Measurements from ENCODE around the gene ARHGAP45.

Gene ARHGAP45

DNA sequence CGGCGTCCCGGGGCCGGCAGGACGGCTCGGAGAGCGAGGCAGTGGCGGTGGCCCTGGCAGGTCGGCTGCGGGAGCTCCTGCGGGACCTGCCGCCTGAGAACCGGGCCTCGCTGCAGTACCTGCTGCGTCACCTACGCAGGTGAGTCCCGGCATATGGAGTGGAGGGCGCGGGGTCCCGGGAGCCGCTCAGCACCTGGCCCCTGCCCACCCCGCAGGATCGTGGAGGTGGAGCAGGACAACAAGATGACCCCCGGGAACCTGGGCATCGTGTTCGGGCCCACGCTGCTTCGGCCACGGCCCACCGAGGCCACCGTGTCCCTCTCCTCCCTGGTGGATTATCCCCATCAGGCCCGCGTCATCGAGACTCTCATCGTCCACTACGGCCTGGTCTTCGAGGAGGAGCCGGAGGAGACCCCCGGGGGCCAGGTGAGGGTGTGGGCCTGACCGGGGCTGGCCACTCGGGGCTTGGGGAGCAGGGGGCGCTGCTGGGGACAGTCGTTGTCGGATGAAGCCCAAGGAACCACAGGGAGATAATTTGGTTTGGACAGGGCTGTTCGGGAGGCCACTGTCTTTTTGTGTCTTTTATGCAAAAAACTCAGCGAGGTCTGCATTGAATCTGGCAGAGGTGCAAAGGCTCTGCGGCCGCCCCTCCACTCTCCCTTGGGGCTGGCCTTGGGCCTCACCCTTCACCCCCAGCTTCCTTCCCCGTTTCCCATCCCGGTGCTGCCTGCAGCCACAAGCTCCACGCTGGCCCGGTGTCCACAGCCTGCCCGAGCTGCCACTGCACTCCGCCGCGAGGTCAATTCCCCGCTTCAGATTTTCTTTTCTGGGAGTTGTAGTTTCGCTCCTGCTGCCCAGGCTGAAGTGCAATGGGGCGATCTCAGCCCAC, 16.2 kb downstream of the ARHGAP45 start:
- no peak overlapping the region for H3K4me3 ChIP-seq (ENCODE audit: low read depth, low read length)
- DNase-seq (ENCODE audit: low read depth): no peak

DNA sequence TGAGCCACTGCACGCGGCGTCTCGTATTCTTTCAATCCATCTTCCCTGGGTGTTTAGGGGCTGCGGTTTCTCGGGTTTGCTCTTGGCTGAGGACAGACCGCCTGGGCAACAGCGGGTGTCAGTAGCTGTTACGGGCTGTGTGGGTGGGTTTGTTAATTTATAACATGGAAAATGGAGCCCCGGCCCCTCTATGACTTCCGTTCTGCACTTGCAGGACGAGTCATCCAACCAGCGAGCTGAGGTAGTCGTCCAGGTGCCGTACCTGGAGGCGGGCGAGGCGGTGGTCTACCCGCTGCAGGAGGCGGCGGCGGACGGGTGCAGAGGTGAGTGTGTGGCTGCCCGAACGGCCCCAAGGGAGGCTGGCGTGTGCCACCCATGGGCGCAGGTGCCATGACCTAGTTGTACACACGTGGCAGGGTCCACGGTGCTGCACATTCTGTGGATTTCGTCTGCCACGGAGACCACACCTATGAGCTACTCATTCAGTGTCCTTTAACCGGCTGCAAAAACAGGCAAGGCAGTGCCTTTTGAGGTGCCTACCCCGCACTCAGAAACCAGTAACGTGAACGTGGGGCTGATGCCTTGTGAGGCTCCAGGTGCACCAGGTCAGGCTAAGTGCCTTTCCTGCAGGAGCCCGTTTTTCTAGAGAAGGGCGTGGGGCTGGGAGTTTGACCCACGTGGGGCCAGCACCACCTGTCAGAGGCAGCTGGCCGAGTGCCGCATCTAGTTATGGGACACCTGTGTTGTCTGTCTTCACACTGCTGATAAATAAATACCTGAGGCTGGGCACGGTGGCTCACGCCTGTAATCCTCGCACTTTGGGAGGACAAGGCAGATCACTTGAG, 17.3 kb downstream of the ARHGAP45 start:
- no peak overlapping the region for H3K4me3 ChIP-seq (ENCODE audit: low read depth, low read length)
- DNase-seq (ENCODE audit: low read depth): no peak

DNA sequence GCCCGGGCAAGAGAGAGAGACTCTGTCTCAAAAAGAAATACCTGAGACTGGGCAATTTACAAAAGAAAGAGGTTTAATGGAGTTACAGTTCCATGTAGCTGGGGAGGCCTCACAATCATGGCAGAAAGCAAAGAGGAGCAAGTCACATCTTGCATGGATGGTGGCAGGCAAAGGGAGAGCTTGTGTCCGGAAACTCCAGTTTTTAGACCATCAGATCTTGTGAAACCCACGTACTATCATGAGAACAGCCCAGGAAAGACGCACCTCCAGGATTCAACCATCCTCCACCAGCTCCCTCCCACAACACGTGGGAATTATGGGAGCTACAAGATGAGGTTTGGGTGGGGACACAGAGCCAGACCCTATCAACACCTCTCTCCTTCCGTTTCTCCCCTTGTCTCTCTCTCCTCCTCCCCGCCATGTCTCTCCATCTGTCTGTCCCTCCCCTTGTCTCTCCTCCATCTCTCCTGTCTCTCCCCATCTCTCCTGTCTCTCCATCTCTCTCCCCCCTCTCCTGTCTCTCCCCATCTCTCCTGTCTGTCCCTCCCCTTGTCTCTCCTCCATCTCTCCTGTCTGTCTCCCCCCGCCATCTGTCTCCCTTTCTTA, 18.2 kb downstream of the ARHGAP45 start:
- DNase-seq (ENCODE audit: low read depth): no peak
- H3K4me3 ChIP-seq (ENCODE audit: low read depth, low read length): no peak overlapping the region

DNA sequence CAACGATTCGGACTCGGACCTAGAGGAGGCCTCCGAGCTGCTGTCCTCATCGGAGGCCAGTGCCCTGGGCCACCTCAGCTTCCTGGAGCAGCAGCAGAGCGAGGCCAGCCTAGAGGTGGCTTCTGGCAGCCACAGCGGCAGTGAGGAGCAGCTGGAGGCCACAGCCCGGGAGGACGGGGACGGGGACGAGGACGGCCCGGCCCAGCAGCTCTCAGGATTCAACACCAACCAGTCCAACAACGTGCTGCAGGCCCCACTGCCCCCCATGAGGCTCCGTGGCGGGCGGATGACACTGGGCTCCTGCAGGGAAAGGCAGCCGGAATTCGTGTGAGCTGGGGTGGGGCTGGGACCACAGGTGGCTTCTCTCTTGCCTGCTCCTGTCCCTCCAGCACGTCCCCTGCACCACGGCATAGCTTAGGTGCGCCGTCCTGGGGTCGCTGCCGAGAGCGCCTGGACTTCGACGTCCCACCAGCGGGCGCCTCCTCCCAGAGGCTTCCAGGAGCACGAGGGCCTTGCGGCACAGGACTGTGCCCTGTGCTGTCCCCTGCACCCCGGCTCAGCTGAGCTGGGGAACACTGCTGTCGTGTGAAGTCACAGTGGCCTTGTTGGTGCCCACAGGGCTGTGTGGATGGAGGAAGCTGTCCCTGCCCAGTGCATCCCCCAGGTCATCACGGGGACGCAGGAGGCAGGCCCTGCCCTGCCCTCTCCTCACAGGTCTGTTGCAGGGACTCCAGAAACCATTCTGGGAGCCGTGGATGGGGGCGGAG, 18.9 kb downstream of the ARHGAP45 start:
- DNase-seq (ENCODE audit: low read depth): no peak
- no peak overlapping the region for H3K4me3 ChIP-seq (ENCODE audit: low read depth, low read length)

DNA sequence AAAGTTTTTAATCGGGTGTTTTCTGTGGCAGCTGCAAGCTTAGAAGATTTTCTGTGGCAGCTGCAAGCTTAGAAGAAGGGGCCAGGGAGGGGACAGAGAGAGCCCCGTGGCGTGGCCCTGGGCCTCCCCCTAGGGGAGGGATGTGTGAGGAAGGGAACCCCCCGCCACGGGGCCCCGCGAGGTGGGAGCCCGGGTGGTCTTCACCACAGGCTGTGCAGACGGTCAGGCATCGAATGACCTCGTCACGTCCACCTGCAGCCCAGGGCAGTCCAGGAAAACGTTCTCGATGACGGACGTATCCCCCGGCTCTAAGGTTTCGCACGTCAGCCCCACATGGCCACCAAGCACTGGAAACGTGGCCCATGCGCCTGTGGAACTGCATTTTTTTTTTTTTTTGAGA, 19.6 kb downstream of the ARHGAP45 start:
- H3K4me3 ChIP-seq (ENCODE audit: low read depth, low read length): no peak overlapping the region
- DNase-seq (ENCODE audit: low read depth): no peak

DNA sequence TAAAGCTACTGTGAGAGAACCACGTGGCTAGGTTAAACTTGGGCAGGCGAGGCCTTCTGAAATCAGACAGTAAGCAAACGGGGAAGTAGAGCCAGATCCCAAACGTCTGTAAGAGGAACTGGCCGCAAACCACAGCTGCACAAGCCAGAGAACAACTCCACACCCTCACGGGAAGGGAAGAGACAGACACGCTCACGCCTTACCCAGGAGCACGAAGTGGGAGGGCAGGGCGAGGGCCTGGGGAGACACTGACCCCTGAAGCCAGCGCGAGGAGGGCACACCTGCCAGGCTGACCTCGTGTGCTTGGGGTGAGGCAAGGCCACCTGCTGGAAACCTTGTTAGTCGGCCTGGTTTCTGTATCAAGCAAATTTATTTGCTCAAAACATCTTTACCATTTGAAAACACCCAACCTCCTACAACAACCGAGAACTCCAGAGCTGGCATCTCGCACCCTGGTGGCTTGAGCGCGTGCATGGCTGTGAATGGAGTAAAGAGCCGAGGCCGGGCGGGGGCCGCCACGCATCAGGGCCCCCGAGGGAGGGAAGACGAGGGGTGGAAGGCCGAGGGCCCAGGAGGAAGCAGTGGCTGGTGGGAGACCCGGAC, 20.9 kb downstream of the ARHGAP45 start:
- DNase-seq (ENCODE audit: low read depth): no peak
- H3K4me3 ChIP-seq (ENCODE audit: low read depth, low read length): no peak overlapping the region

DNA sequence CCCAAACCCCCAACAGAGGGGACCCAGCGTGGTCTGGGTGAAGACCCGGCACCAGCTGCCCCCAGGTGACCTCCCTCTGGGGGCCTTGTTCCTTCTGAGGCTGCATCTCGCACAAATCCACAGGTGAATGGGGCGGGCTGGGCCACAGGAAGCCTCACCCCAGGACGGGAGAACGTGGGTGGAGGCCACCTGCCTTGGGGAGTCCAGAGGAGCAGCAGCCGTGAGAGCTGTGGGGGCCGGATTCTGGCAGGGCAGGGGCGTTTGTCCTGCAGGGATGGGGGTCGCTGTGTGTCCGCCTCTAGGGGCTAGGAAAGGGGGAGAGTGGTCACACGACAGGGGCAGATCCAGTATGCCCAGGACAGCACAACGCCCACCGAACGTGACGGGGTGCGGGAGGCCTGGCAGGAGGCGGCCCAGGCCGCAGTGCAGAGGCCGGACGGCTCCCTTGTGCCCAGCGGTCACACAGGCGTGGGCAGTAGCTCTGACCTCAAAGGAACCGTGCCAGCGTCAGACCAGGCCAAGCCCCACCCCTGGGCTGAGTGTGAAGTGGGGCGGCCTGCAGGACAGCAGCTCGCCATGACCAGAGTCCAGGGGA, 21.5 kb downstream of the ARHGAP45 start:
- no peak overlapping the region for H3K4me3 ChIP-seq (ENCODE audit: low read depth, low read length)
- DNase-seq (ENCODE audit: low read depth): no peak

DNA sequence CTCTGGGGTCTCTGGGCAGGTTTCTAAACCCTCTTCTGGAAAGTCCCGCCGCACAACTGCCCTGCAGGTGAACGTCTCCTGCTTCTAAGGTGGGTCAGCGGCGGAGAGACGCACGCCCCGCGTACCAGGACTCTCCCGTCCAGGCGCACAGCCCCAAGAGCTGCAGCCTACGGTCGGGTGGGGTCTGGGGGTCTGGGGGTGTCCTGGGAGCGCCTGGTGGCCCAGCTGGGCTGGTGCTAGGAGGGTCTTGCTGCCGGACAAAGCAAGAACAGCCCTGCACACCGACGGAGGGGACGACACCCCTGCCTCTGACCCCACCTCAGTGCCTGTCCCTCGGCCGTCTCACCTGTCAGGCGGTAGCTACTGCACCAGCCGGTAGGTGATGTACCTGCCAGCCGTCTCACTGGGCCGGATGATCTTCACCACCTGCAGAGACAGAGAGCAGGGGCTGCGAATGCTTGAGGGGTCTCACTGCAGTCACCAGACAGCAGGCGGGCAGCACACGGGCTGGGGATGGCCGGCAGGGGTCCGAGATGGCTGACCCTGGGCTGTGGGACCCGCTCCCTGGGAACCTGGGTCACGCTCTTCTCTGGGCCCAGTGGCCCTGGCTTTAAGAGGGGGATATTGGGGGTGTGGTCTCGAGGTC, 22.3 kb downstream of the ARHGAP45 start:
- no peak overlapping the region for H3K4me3 ChIP-seq (ENCODE audit: low read depth, low read length)
- no peak for DNase-seq (ENCODE audit: low read depth)

DNA sequence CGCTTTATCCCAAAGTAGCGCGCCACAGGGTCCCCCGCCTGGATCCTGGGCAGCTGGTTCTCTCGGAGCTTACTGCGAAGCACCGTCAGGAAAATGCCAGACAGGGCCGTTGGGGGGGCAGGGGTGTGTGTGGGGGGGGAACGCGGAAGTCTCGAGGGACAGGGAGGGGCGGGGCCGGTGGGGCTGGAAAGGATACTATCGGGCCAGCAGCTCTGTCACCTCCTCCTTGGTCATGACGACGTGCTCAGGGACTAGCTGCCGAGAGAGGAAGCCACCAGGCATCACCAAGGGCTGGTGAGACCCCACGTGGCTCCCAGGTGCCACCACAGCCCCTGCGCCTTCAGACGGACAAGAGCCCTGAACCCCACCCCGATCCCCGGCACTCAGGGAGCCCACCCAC, 22.9 kb downstream of the ARHGAP45 start:
- DNase-seq (ENCODE audit: low read depth): no peak
- no peak overlapping the region for H3K4me3 ChIP-seq (ENCODE audit: low read depth, low read length)

DNA sequence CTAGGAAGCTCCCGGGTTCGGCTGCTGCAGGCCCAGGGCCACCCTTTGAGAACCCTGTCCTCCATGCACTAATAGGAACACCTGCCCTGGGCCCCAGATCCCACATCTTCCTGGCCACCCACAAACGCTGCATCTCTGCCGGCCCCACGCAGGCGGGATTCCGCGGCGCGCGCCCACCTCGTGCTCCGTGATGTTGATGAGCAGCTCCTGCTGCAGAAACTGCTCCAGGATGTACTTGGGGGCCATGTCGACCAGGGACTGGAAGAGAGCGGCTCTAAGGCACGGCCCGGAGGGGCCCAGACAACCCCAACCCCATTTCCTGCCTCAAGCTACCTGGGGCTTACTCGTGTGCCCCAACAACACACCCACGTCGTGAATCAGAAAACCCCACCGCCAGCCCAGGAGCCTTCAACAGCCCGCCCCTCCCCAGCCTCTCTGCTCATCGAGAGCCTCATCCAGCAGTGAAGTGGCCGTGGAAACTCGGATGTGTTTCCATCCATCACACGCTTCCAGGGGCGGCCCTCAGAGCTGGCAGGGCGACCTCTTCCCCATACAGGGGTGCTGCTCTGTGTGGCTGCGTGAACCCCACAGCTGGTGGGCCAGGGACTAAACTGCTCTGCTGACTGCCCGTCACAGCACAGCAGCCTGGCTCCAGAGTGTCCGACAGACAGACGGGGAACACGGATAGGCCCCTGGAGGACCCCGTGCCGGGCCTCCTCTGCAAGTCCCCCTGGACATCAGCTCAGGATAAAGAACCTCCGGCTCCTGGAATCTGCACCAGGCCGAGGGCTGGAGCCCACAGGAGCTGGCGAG, 24.0 kb downstream of the ARHGAP45 start:
- no peak overlapping the region for H3K4me3 ChIP-seq (ENCODE audit: low read depth, low read length)
- DNase-seq (ENCODE audit: low read depth): no peak

DNA sequence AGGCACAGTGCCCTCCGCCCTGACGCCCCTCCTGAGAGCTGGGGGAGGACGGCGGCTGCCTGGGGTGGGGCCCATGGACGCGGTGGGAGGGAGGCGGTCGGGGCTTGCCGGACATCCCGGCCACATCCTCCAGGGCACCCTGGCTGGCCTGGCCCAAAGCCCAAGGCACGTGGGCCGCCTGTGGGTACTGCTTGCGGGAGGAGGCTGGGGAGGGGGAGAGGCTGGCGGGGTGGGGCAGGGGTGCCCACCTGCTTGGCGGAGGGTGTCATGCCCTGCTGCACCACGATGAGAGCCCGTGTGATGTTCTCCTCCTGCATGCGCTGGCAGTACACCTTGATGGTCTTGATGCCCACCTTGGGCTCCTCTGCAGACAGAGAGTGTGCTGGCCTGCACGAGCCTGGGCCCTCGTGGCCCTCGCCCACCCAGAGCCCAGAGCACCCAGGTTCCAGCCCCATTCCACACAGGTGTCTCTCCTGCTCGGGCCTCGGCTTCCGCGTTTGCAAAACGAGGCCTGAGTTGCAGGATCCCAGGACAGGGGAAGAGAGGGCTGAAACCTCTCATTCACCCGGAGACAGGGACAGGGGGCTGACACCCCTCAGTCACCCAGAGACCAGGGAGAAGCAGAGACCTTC, 24.7 kb downstream of the ARHGAP45 start:
- H3K4me3 ChIP-seq (ENCODE audit: low read depth, low read length): no peak overlapping the region
- DNase-seq (ENCODE audit: low read depth): no peak

DNA sequence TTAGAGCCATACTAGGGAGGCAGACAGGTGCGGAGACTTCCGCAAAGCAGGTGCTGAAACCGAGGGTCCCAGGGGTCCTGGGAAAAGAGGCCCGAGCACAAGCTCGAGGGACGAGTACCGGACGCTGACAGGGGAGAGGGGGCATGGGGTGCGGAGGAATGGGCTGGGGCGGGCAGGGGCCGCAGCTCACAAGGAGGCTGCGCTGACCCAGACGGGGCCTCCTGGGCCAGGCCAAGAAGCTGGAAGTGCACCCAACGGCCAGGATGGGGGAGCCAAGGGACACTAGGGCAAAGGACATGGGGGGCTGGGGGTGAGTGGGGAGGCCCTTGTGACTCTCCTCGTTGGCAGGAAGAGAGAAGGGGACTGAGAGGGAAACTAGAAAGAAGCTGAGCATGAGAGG, 26.4 kb downstream of the ARHGAP45 start:
- no peak for DNase-seq (ENCODE audit: low read depth)
- peak overlapping the region; percentile 89 for H3K4me3 ChIP-seq (ENCODE audit: low read depth, low read length)

DNA sequence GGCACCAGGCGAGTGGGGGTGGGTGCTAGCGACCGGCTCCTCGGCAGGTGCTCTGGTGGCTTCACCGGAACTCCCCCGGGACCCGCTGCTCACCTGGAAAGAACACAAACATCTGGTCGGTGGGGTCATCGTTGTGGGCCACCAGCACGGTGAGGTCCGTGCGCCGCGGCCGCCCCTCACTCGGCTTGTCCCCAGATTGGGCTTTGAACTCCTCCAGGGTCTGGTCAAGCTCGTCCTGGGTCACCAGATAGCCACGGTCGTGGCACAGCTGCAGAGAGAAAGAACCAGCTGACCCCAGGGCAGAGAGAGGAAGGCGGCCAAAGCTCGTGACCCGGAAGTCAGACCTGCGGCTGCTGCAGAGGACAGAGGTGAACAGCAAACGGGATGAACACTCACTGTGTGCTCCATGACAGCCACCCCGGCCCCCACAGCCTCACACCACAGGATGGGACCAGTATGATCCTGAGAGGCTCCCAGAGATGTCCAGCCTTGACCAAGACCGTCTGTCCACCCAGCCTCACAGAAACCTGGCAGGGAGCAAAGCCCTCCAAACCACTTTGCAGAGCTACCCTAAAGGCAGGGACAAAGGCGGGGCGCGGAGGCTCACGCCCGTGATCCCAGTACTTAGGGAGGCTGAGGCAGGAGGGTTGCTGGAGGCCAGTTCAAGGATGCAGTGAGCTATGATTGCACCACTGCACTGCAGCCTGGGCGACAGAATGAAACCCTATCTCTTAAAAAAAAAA, 27.0 kb downstream of the ARHGAP45 start:
- no peak for DNase-seq (ENCODE audit: low read depth)
- H3K4me3 ChIP-seq (ENCODE audit: low read depth, low read length): peak overlapping the region; percentile 89

DNA sequence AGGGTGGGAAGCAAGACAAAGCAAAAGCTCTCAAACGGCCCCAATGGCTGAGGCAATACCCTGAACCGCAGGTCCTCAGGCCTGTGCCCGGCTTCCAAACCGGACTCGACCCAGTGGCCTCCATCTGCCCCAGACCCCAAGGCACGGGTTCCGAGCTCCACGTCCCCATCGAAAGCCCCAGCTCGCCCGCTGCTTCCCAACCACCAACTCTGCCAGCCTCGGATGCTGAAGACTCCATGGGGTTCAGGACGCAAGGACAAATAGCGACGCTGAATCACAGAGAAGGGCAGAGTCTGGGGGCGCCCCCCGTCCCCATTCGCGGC, 27.6 kb downstream of the ARHGAP45 start:
- H3K4me3 ChIP-seq (ENCODE audit: low read depth, low read length): peak overlapping the region; percentile 89

DNA sequence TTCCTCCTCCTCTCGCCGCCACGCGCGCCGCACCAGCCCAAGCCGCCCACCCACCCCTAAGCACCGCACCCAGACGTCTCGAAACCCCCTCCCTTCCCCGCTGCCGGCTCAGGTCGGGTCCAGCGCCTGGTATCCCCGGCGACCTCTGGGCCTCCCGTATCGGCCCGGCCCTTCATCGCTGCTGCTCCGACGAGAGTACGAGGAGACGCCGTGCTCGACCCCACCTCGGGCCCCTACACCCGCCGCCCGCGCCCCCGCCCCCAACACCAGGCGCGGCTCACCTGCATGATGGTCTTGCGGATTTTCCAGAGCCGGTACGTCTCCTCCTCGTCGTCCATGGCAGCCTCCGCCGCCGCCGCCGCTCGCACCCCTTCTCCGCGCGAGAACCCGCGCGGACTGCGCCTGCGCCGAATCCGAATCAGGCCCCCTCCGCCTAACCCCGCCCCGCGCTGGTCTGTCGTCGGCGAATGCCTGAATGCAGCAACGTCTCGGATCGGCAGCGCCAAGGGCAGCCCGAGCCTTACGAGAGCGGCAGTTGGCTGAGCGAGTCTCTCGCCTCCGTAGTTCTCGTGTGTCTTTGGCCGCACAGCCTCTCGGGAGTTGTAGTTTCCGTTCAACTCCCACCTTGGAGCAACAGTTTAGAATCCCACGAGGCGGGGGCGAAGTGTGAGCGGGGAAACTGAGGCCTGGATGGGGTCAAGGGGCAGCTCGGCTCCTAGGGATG, 28.2 kb downstream of the ARHGAP45 start, which contains the start of gene POLR2E:
Gene POLR2E, minus strand, starts transcription at position 398 of the 724 bp plus-strand sequence. Its CDS starts 60 bp downstream, at position 338.
- peak within 1 kb of the TSS; percentile 89 for H3K4me3 ChIP-seq (ENCODE audit: low read depth, low read length)
- DNase-seq (ENCODE audit: low read depth): peak; percentile 93

More for the DNA sequence above, 27.6 kb downstream of the ARHGAP45 start:
- no peak for DNase-seq (ENCODE audit: low read depth)

DNA sequence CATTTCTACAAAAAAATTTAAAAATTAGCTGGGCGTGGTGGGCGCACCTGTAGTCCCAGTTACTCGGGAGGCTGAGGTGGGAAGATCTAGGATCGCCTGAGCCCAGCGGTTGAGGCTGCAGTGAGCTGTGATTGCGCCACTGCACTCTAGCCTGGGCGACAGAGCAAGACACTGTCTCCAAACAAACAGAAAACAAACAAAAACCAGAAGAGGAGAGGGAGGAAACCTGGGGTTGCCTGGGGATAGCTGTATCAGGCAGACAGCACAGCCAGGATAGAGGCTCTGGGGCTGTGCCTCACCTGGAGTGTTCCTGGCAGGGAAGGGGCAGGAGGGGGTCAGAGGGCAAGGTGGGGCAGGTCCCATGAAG, 30.8 kb downstream of the ARHGAP45 start:
- H3K4me3 ChIP-seq (ENCODE audit: low read depth, low read length): no peak overlapping the region

More for the DNA sequence above, 30.8 kb downstream of the ARHGAP45 start:
- no peak for DNase-seq (ENCODE audit: low read depth)
